Activated CD8-positive, alpha-beta T cell treated with anti-CD3 and anti-CD28 coated beads, Interleukin-2, amount 10 ng/mL, durations not matched to agents 7 days and 5 days (primary cell): ENCODE results near the gene STRIP2. TPM values are rescaled to one million over a fixed set of nuclear protein-coding genes. Genes with fewer than 3 reads are reported as not detected.

Experiments used
- total RNA-seq, 2 experiments: library from RNA; stranded (reverse); gene quantifications; one replicate each; pipeline ENCODE4 v1.2.3, GENCODE V29; 2021

The STRIP2 gene
- total RNA-seq, 2 experiments from 2014 or later = 6.6 to 7.1 TPM

Other genes with a start within 250 kb of the STRIP2 start
- not detected for gene SMO, start 245.8 kb upstream of the STRIP2 start, total RNA-seq
- gene AHCYL2, start 209.4 kb upstream of the STRIP2 start, total RNA-seq = 1 to 10 TPM; 7.3 to 7.6 TPM
- gene SMKR1, start 68.1 kb downstream of the STRIP2 start, total RNA-seq = 1 to 10 TPM; 1.3 to 1.6 TPM
- gene NRF1, start 177.3 kb downstream of the STRIP2 start, total RNA-seq = 10 to 100 TPM; 28.1 to 30.0 TPM